SK-N-SH (cell line): ENCODE measurements around the gene LY6G6C. TPM values are rescaled to one million over a fixed set of nuclear protein-coding genes. Genes with fewer than 3 reads are reported as not detected.

Experiments
- CTCF ChIA-PET: fragments of 300-600, 350-600 bp; formaldehyde crosslinking; extraction: SDS; loops from one replicate; lab custom pipeline; 2021; lab: Yijun Ruan, JAX
- POLR2A ChIA-PET: fragments of 350-600 bp; sonication (Branson Sonifier 250); formaldehyde crosslinking; extraction: SDS; loops from one replicate; lab custom pipeline; 2020; ENCODE audit warnings: antibody characterized with exemption, inconsistent platforms; lab: Yijun Ruan, JAX
- DNase-seq: peaks from one replicate; pipeline ENCODE4 v3.0.0; 2012
- H2AFZ ChIP-seq: fragments of 200-600 bp; sonication (generic); 2 replicates; pipeline ENCODE4 v1.8.1; 2016; ENCODE audit warnings: antibody characterized with exemption, mild to moderate bottlenecking, low read depth
- H3F3A ChIP-seq: fragments of 200-600 bp; sonication (generic); replicated peaks from 2 replicates; pipeline ENCODE3; 2016; ENCODE audit warnings: antibody characterized with exemption, mild to moderate bottlenecking; ENCODE audit not compliant: insufficient read depth
- H3K27ac ChIP-seq, 2 experiments: fragments of 200-500 bp in 1 of 2; fragments of 200-600 bp in 1 of 2; sonication (Bioruptor generic) in 1 of 2; sonication (generic), shearing (Covaris generic) in 1 of 2; 2 replicates each; pipeline versions ENCODE4 v1.5.1 to v1.6.1; 2014 to 2016; ENCODE audit warnings: low read depth in 2 of 2, inconsistent platforms in 1 of 2, low read length in 1 of 2, mild to moderate bottlenecking in 1 of 2, mixed read lengths in 1 of 2
- H3K27me3 ChIP-seq: fragments of 200-600 bp; sonication (generic), shearing (Covaris generic); 2 replicates; pipeline ENCODE4 v1.6.1; 2016; ENCODE audit warnings: mixed run types; ENCODE audit not compliant: insufficient read depth
- H3K36me3 ChIP-seq, 2 experiments: fragments of 200-500 bp in 1 of 2; fragments of 200-600 bp in 1 of 2; sonication (Bioruptor generic) in 1 of 2; sonication (generic) in 1 of 2; replicated peaks in 1 of 2; 2 replicates each; pipeline versions ENCODE3 to v1.5.1; 2014 to 2016; ENCODE audit warnings: low read length in 1 of 2, mild to moderate bottlenecking in 1 of 2; ENCODE audit not compliant: insufficient read depth in 2 of 2, control insufficient read depth in 1 of 2
- H3K4me1 ChIP-seq, 2 experiments: fragments of 200-500 bp in 1 of 2; fragments of 200-600 bp in 1 of 2; sonication (Bioruptor generic) in 1 of 2; sonication (generic), shearing (Covaris generic) in 1 of 2; 2 replicates each; pipeline versions ENCODE4 v1.5.1 to v1.6.1; 2014 to 2016; ENCODE audit warnings: low read depth in 1 of 2, low read length in 1 of 2, mixed run types in 1 of 2; ENCODE audit not compliant: insufficient read depth in 2 of 2, control insufficient read depth in 1 of 2
- H3K4me2 ChIP-seq: fragments of 200-600 bp; sonication (generic), shearing (Covaris generic); 2 replicates; pipeline ENCODE4 v1.6.1; 2017; ENCODE audit warnings: mixed run types
- H3K4me3 ChIP-seq, 2 experiments: fragments of 200-500 bp in 1 of 2; fragments of 200-600 bp in 1 of 2; sonication (Bioruptor generic) in 1 of 2; sonication (generic), shearing (Covaris generic) in 1 of 2; 2 replicates each; pipeline versions ENCODE4 v1.5.1 to v1.8.1; 2014 to 2016; ENCODE audit warnings: low read depth in 2 of 2, inconsistent platforms in 1 of 2, low read length in 1 of 2, mild to moderate bottlenecking in 1 of 2, mixed read lengths in 1 of 2, moderate library complexity in 1 of 2
- H3K79me2 ChIP-seq: fragments of 200-600 bp; sonication (generic); 2 replicates; pipeline ENCODE4 v1.8.1; 2017; ENCODE audit warnings: mild to moderate bottlenecking; ENCODE audit not compliant: insufficient read depth
- H3K9ac ChIP-seq: fragments of 200-600 bp; sonication (generic); 2 replicates; pipeline ENCODE4 v1.6.1; 2017; ENCODE audit warnings: mixed run types
- H3K9me2 ChIP-seq: fragments of 200-600 bp; sonication (generic); 2 replicates; pipeline ENCODE4 v1.6.1; 2017; ENCODE audit warnings: mixed run types
- H3K9me3 ChIP-seq: fragments of 200-600 bp; sonication (generic); 2 replicates; pipeline ENCODE4 v1.6.1; 2017; ENCODE audit warnings: mixed run types, mild to moderate bottlenecking, moderate library complexity
- H4K20me1 ChIP-seq: fragments of 200-600 bp; sonication (generic); 2 replicates; pipeline ENCODE4 v1.6.1; 2017; ENCODE audit warnings: mild to moderate bottlenecking, mixed run types; ENCODE audit not compliant: insufficient read depth
- CHD2 ChIP-seq: fragments of 150-350 bp; IDR thresholded peaks from 2 replicates; pipeline ENCODE4 v1.6.1; 2018; ENCODE audit warnings: low read length; ENCODE audit not compliant: partially characterized antibody
- EZH2phosphoT487 ChIP-seq: fragments of 200-600 bp; sonication (generic); IDR thresholded peaks from 2 replicates; pipeline ENCODE4 v1.6.1; 2017; ENCODE audit warnings: low read depth, mixed run types, mild to moderate bottlenecking, antibody characterized with exemption, moderate library complexity, borderline replicate concordance
- FOSL2 ChIP-seq: IDR thresholded peaks from 2 replicates; pipeline ENCODE4 v1.4.0; 2012; ENCODE audit warnings: low read depth, mild to moderate bottlenecking, moderate library complexity, borderline replicate concordance
- FOXJ3 ChIP-seq: sonication (generic); formaldehyde crosslinking; IDR thresholded peaks from 2 replicates; pipeline ENCODE4 v1.5.1; 2020; ENCODE audit warnings: mild to moderate bottlenecking, missing genetic modification reagents
- JUND ChIP-seq: IDR thresholded peaks from 2 replicates; pipeline ENCODE4 v1.4.0; 2012
- MEF2A ChIP-seq: IDR thresholded peaks from 2 replicates; pipeline ENCODE4 v1.4.0; 2012; ENCODE audit warnings: low read depth, borderline replicate concordance
- MXI1 ChIP-seq: IDR thresholded peaks from 2 replicates; pipeline ENCODE4 v1.6.1; 2012; ENCODE audit warnings: mild to moderate bottlenecking, low read depth, low read length, improper control_type of control experiment
- NFIC ChIP-seq: IDR thresholded peaks from 2 replicates; pipeline ENCODE4 v1.4.0; 2012; ENCODE audit warnings: borderline replicate concordance
- NRF1 ChIP-seq: IDR thresholded peaks from 2 replicates; pipeline ENCODE4 v1.6.1; 2012; ENCODE audit warnings: low read depth, mild to moderate bottlenecking, low read length
- RAD21 ChIP-seq: IDR thresholded peaks from 2 replicates; pipeline ENCODE4 v1.6.1; 2012; ENCODE audit warnings: mild to moderate bottlenecking, low read length
- RFX5 ChIP-seq: IDR thresholded peaks from 2 replicates; pipeline ENCODE4 v1.6.1; 2012; ENCODE audit warnings: mild to moderate bottlenecking, improper control_type of control experiment, low read length
- SIN3A ChIP-seq: IDR thresholded peaks from 2 replicates; pipeline ENCODE4 v1.6.1; 2012; ENCODE audit warnings: low read depth, mild to moderate bottlenecking, low read length, moderate library complexity, borderline replicate concordance
- SMC3 ChIP-seq: IDR thresholded peaks from 2 replicates; pipeline ENCODE4 v1.6.1; 2012; ENCODE audit warnings: low read depth, low read length, improper control_type of control experiment
- TEAD4 ChIP-seq: IDR thresholded peaks from 2 replicates; pipeline ENCODE4 v1.4.0; 2012; ENCODE audit warnings: mild to moderate bottlenecking, borderline replicate concordance; ENCODE audit not compliant: insufficient read depth
- WGBS: methylation state at CpG from one replicate; pipeline ENCODE4 v1.1.6; 2017; ENCODE audit warnings: low lambda C conversion rate; 5-methylcytosine and 5-hydroxymethylcytosine counted together
- polyA plus RNA-seq, 3 experiments: library from polyadenylated mRNA; depleted of rRNA; stranded (reverse); fragments of >200 nt; gene quantifications; 2 replicates each; pipeline ENCODE4 v1.2.3, GENCODE V29; 2012
- TF ChIP-seq, protein P1 (sequence below): IDR thresholded peaks from 2 replicates; pipeline ENCODE4; 2012
- TF ChIP-seq, protein P2 (sequence below): IDR thresholded peaks from 2 replicates; pipeline ENCODE4 v1.4.0; 2012; ENCODE audit warnings: low read depth, borderline replicate concordance
- TF ChIP-seq, protein P3 (sequence below): IDR thresholded peaks from 2 replicates; pipeline ENCODE4 v1.6.1; 2012; ENCODE audit warnings: mild to moderate bottlenecking, low read depth, low read length, moderate library complexity
- TF ChIP-seq, protein P4 (sequence below): fragments of 150-350 bp; IDR thresholded peaks from 2 replicates; pipeline ENCODE4 v1.6.1; 2016; ENCODE audit warnings: mild to moderate bottlenecking, low read depth, low read length
- TF ChIP-seq, protein P5 (sequence below): IDR thresholded peaks from 2 replicates; pipeline ENCODE4 v1.4.0; 2012; ENCODE audit warnings: low read depth

LY6G6C gene
- polyA plus RNA-seq, 1 of the 3 experiments (the other 2 are of a cell fraction) = not detected

DNA sequence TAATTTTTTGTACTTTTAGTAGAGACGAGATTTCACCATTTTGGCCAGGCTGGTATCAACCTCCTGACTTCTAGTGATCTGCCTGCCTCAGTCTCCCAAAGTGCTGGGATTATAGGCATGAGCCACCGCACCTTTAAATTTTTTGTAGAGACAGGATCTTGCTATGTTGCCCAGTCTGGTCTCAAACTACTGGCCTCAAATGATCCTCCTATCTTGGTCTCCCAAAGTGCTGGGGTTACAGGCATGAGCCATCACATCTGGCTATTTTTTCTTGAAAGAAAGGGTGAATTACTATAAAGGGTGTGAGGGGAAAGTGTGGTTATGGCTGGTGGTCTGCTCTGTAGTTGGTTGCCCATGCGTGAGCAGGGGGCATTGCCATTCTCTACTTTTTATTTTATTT is 13.3 kb downstream of the LY6G6C start:
- H3K27me3 ChIP-seq = no peaks in the 10 kb centered on the region
- no peaks in the 10 kb centered on the region for H3K36me3 ChIP-seq
- H3F3A ChIP-seq = peaks cover 12% of the 10 kb centered on the region
- H3K9me3 ChIP-seq = no peaks in the 10 kb centered on the region
- no peak overlapping the region for H3K4me2 ChIP-seq
- CTCF ChIA-PET = interaction anchor here (1.5 kb wide), 1 partner anchor 21 kb away, joined by 5 read pairs; the partner anchor contains the start of gene DDAH2
- DNase-seq = no peak
- no peaks in the 10 kb centered on the region for H3K9me2 ChIP-seq
- H3K4me3 ChIP-seq = no peak overlapping the region
- no peak overlapping the region for H2AFZ ChIP-seq
- no peaks in the 10 kb centered on the region for H3K79me2 ChIP-seq
- TF ChIP-seq RFX5 (no peak), TEAD4 (no peak), SIN3A (no peak), FOXJ3 (CRISPR knock-in tag) (no peak), FOSL2 (no peak), NRF1 (no peak), JUND (no peak), SMC3 (no peak), CHD2 (no peak), NFIC (no peak), MXI1 (no peak), RAD21 (no peak), MEF2A (no peak), EZH2phosphoT487 (no peak)
- TF ChIP-seq, protein P1, sequence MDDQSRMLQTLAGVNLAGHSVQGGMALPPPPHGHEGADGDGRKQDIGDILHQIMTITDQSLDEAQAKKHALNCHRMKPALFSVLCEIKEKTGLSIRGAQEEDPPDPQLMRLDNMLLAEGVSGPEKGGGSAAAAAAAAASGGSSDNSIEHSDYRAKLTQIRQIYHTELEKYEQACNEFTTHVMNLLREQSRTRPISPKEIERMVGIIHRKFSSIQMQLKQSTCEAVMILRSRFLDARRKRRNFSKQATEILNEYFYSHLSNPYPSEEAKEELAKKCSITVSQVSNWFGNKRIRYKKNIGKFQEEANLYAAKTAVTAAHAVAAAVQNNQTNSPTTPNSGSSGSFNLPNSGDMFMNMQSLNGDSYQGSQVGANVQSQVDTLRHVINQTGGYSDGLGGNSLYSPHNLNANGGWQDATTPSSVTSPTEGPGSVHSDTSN = no peak
- TF ChIP-seq, protein P2, sequence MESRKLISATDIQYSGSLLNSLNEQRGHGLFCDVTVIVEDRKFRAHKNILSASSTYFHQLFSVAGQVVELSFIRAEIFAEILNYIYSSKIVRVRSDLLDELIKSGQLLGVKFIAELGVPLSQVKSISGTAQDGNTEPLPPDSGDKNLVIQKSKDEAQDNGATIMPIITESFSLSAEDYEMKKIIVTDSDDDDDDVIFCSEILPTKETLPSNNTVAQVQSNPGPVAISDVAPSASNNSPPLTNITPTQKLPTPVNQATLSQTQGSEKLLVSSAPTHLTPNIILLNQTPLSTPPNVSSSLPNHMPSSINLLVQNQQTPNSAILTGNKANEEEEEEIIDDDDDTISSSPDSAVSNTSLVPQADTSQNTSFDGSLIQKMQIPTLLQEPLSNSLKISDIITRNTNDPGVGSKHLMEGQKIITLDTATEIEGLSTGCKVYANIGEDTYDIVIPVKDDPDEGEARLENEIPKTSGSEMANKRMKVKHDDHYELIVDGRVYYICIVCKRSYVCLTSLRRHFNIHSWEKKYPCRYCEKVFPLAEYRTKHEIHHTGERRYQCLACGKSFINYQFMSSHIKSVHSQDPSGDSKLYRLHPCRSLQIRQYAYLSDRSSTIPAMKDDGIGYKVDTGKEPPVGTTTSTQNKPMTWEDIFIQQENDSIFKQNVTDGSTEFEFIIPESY = no peak
- TF ChIP-seq, protein P3, sequence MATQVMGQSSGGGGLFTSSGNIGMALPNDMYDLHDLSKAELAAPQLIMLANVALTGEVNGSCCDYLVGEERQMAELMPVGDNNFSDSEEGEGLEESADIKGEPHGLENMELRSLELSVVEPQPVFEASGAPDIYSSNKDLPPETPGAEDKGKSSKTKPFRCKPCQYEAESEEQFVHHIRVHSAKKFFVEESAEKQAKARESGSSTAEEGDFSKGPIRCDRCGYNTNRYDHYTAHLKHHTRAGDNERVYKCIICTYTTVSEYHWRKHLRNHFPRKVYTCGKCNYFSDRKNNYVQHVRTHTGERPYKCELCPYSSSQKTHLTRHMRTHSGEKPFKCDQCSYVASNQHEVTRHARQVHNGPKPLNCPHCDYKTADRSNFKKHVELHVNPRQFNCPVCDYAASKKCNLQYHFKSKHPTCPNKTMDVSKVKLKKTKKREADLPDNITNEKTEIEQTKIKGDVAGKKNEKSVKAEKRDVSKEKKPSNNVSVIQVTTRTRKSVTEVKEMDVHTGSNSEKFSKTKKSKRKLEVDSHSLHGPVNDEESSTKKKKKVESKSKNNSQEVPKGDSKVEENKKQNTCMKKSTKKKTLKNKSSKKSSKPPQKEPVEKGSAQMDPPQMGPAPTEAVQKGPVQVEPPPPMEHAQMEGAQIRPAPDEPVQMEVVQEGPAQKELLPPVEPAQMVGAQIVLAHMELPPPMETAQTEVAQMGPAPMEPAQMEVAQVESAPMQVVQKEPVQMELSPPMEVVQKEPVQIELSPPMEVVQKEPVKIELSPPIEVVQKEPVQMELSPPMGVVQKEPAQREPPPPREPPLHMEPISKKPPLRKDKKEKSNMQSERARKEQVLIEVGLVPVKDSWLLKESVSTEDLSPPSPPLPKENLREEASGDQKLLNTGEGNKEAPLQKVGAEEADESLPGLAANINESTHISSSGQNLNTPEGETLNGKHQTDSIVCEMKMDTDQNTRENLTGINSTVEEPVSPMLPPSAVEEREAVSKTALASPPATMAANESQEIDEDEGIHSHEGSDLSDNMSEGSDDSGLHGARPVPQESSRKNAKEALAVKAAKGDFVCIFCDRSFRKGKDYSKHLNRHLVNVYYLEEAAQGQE = no peak
- TF ChIP-seq, protein P4, sequence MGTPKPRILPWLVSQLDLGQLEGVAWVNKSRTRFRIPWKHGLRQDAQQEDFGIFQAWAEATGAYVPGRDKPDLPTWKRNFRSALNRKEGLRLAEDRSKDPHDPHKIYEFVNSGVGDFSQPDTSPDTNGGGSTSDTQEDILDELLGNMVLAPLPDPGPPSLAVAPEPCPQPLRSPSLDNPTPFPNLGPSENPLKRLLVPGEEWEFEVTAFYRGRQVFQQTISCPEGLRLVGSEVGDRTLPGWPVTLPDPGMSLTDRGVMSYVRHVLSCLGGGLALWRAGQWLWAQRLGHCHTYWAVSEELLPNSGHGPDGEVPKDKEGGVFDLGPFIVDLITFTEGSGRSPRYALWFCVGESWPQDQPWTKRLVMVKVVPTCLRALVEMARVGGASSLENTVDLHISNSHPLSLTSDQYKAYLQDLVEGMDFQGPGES = no peak
- TF ChIP-seq, protein P5, sequence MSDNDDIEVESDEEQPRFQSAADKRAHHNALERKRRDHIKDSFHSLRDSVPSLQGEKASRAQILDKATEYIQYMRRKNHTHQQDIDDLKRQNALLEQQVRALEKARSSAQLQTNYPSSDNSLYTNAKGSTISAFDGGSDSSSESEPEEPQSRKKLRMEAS = no peak
- TF ChIP-seq, all 33 proteins: peak for 0
- Histone ChIP-seq H3K4me1 (no peaks in the 10 kb centered on the region; a peak in 1 of 4 replicates), H4K20me1 (no peaks in the 10 kb centered on the region), H3K9ac (no peak overlapping the region), H3K27ac (no peak overlapping the region)
- WGBS = 93% methylated on average over 3 of the region's 3 CpGs
- POLR2A ChIA-PET = no interaction called here
